NCI-H2081 treated with DMSO at 0.1 percent for 48 hours (cell line): ENCODE results near the gene MAD1L1.

Experiments
- DNase-seq: peaks from one replicate; lab custom pipeline; 2025; lab: John Stamatoyannopoulos, UW

Gene MAD1L1

DNA sequence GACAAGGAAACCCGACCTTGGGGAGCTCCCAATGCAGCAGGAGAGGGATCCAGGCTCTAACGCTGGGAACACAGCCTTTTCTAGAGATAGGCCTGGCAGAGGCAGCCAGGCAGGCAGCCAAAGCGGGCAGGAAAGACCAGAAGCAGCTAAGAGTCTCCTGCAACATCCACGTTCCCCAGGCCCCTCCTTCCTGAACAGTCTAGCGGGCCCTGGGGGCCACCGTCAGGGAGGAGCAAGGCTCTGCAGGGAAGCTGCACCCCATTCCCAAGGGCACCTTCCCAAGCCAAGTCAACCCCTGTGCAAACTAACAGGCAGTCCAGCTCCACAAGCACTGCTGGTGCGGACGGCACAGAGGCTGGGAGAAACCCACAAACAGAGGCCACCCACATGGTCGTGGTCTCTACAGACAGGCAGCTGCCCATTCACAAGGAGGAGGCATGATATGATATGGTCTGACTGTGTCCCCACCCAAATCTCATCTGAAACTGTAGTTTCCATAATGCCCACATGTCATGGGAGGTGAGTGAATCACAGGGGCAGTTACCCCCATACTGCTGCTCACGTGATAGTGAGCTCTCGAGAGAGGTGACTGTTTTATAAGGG lies 115.7 kb downstream of the MAD1L1 start:
- DNase-seq: no peak

DNA sequence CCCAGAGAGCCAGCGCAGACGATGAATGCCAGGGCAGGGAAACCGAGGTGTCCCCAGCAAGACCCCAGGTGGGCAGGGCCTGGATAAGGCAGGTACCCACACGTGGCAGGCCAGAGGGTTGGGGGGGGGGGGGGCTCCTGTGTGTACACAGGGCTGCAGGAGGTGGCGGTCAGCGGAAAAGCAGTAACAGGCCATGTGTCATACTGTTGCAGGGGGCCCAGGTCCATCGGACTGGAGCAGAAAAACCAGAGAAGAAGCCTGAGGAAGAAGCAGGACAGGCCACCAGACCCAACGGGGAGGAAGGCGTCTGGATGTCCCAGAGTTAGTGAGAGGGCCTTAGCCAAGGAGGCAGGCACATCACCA lies 116.3 kb downstream of the MAD1L1 start:
- DNase-seq: no peak

DNA sequence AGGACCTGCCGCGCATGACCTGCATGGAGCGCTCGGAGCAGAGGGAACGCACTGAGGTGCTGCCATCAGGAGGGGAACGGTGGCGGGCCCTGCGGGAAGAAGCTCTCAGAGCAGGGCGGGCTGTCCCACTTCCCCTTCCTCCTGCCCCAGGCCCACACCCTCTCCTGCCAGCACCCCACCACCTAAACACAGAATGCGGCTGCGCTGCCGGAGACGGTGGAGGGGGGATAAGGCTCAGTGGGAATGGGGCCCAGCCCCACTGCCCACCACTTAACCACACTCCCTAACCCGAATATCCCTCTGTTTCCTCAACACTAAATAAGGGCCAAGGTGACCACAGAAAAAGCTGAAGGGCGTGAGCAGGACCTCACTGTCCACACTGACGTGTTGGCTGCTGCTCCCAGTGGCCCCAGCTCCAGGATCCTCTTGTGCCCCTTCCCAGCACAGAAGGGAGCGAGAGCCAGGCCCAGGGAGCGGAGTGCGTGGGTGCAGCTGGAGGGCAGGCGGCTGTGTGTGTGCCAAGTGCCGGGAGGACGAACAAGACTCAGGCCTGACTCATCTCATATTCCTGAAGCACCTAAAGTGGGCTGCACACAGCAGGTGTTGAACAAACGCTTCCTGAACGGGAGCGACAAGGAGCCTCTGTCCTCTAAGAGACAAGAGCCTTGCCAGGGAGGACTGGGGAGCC lies 116.8 kb downstream of the MAD1L1 start:
- no peak for DNase-seq

- DNase-seq: no peak
Measured at GRCh38 chr7:2114926-2115759, 117.6 kb downstream of the MAD1L1 start.

DNA sequence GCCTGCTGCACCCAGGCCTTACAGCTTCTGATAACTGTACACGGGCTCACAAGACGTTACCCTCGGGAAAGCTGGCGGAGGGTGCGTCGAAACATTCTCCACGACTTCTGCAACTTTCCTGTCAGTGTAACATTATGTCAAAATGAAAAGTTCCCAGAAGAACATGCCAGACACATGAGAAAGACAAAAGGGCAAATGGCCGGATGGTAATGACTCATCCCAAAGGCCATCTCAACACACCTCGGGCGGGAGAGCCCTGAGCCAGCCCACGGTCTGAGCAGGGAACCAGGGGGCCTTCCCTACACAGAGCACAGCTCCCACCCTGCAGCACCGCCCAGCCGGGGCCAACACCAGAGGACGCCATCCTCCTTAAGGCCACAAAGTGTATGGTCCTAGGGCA lies 118.7 kb downstream of the MAD1L1 start:
- DNase-seq: no peak

DNA sequence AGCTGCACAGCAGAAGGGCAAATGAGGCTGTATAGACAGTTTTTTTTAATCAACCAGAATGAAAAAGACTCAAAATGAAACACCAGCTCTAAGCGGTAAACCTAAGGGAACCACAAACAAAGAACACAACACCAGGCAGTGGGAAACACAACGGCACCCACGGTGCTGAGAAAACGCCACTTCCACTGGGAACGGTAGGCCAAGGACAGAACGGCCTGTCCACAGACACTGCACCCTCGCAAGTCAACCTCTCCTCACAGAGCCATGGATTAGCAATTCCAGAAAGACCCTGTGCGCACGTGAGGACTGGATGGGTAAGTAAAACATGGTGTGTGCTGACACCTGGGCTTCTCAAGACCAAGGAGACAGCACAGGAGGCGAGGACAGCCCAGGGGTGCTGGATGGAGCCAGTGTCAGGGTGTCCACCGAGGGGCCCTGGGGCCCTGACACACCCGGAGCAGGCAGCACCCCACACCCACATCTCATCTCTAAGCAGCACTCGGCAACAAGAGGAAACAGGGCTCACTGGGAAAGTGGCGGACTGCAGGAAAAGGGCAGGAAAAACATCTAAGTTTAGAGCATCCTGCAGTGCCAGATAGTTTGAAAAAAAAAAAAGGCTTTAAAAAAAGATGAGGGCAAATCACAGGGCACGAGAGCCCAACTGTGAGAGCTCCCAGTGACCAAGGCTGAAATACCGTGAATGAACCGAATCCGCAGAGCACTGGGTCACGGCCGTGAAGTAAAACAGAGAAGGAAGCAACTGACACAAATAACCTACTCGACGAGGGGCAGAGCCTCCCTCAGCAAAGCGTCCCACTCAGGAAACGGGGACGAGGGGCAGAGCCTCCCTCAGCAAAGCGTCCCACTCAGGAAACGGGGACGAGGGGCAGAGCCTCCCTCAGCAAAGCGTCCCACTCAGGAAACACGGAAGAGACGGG lies 120.2 kb downstream of the MAD1L1 start:
- no peak for DNase-seq

- DNase-seq: no peak
Measured at GRCh38 chr7:2111568-2111967, 121.2 kb downstream of the MAD1L1 start.

- no peak for DNase-seq
Measured at GRCh38 chr7:2110610-2111396, 121.9 kb downstream of the MAD1L1 start.

DNA sequence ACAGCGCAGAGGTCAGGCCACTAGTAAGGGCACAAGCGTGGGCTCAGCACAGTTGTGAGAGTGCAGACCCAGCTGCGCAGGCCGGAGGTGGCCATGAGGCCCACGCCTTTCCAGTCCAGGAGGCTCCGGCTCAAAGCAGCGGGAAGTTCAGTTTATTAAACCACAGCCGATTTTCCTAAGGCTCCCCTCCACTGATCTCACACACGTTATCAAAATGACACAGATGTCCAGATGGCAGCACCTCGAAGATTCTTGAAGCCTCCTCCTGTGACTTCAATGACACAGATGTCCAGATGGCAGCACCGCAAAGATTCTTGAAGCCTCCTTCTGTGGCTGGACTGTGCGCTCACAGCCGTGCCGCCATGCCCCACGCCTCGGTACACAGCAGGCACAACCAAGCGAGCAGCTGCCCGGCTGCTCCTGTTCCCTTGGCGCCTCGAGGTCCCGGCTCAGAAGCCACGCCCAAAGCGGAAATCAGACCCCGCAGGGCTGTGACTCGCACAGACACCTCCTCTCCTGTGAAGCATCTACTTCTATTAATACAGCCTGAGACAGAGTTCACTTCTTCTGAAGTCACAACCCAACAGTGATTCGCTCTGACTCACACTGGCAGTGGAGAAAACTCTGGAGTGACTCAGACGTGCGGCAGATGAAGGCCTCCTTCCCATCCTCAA lies 122.7 kb downstream of the MAD1L1 start:
- DNase-seq: no peak

DNA sequence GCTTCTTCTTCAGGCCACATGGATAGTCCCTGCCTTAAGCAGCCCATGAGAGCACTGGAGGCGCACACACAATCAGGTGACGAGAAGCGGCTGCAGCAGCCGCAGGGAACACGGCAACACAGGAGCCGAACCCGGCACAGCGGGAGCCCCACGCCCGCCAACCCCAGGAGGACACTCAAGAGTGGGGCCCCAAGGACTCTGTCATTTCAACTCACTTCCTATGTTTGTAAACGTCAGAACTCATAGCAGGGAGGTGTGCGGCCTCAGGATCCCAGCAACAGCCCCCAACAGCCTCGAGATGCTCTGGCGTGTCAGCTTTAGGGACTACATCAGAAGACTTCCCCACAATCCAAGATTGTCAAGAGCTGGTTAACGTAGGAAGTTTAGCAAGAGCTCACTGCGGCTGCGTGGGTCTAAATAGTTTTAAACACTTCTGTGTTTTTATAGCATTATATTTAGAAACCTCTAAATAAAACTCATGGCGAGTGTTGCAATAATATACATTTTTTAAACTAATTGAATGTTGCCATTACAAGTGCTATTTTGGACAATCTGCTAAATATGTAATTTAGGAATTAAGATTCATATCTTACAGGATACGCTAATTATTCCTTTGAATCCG lies 123.4 kb downstream of the MAD1L1 start:
- DNase-seq: no peak

GRCh38 chr7:2108501-2109250 lies 124.1 kb downstream of the MAD1L1 start:
- DNase-seq: no peak

DNA sequence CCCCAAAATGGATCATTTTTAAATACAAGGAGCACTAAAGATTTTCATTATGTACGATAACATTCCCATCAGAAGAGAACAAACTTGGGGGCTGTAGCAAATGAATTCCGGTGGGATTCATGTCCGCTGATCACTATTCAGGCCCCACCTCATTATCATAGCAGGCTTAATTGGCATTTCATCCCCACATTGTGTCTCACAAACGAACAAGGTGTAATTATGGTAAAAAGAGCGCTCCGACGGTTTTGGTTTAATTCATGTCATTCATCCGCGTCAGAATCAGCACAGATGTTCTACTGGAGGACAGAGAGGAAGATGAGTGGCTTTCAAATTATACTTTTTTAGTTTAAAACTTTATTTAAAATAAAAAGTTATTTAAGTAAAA lies 124.7 kb downstream of the MAD1L1 start:
- no peak for DNase-seq

DNA sequence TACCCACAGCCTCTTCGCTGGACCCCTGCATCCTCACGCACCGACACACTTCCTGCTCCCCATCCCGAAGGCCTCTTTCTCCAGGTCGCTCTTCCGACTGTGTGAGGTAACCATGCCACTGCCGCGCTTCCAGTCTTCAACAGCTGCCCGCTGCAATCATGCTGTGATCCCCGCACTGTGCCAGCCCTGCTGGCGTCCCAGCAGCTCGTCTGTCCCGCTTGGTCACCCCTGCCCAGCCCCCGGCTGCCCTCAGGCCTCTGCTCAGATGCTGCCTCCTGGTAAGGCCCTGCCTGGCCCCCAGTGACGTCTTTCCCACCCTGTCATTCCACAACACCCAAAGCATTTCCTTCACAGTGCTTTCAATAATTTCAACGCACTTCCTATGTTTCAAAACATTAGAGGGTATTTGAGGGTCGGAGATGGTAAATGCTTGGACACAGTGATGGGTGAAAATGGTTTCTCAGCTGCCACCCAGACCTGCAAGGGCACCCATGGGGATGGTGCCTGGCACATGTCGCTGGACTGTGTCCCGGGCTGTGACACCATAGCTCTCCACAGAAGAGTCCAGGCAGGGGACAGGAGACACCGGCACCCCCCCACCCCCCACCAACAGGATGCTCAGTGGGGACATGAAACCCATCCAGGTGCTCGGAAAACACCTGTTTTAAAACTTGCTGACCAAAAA lies 125.2 kb downstream of the MAD1L1 start:
- DNase-seq: no peak

DNA sequence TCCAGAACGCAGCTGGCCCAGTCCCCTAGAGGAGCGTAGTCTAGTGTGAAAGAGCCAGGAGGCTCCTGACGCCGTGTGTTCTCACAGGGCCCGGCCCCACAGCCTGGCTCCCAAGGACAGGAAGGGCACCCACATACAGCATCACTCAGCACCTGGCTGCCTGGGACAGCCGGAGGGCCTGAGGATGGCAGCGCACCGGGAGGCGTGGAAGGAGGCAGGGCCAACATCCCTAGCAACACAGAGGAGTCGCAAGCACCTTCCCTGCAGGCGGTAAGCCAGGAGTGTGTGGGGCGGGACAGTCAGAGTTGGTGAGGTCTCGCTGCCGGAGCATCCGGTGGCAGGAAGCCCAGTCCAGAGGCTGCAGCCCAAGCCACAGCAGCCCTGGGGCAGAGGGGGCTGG lies 125.8 kb downstream of the MAD1L1 start:
- no peak for DNase-seq

GRCh38 chr7:2106440-2106839 lies 126.3 kb downstream of the MAD1L1 start:
- DNase-seq: no peak

DNA sequence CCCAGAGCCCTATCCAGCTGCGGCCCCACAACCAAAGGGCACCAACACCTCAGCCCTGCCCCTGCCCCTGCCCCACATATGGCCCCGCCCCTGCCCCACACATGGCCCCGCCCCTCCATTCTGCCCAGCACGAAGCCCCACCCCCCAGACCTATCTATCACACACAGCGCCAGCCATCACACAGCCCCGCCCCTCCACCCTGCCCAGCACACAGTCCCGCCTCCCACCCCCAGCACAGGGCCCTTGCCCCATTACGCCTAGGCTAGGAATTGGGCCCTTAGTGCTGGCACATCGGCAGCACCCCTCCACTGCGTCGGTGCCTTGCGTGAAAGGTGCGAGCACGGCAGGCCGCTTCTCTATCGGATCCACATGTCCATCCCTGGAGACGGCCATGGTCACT lies 126.8 kb downstream of the MAD1L1 start:
- DNase-seq: no peak

DNA sequence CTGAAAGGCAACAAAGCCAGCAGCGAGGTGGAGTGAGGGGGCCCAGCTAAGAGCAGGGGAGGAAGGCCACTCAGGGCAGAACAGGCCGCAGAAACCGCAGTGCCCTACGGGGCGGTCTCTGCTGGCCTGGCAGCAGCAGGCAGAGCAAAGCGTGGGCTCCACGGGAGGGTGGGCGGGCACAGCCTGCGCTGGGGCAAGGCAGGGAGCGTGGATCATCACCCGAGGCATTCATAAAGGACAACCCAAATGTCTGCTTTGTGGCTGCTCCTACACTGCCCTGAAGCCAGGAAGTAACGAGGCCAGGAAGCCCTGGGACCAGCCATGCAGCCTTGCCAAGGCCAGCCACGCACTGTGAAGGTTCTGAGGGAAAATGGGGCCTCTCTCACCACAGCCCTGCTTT lies 127.5 kb downstream of the MAD1L1 start:
- DNase-seq: no peak

GRCh38 chr7:2104716-2105115 lies 128.0 kb downstream of the MAD1L1 start:
- DNase-seq: no peak

DNA sequence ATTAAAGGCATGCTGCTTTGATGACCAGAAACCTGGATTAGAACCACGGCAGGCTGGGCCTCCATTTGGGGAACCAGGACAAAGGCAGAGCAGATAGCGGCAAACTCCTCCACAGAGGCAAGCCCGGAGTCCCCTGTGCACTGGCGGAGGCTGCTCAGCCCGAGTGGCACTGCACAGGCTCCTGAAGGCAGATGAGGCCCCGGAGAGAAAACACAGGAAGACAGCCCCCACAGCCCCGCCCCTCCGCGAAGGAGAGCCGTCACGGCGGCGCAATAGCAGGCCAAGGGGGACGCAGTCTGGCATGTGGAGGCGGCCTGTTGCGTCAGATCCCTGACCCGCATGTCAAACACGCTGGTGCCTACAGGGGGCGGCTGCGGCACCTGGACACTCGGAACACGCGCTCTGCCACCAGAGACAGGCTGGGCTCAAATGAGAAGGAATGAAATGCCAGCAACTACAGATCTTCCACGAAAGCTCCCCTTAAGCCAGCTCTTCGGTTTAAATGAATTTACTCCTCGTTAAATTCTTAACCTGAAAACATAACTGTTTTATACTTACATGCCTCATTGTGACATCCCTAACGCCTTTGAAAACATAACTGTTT lies 128.5 kb downstream of the MAD1L1 start:
- DNase-seq: no peak
